GM12875 (cell line): ENCODE data around the gene ANKFN1.

Experiments
- H3K4me3 ChIP-seq: one replicate; pipeline ENCODE4 v1.5.1; 2011; ENCODE audit warnings: low read depth, low read length, control low read depth
- CTCF ChIP-seq: IDR thresholded peaks from 2 replicates; pipeline ENCODE4 v1.5.1; 2011; ENCODE audit warnings: low read depth, mild to moderate bottlenecking, control low read depth, inconsistent platforms, low read length, moderate library complexity, borderline replicate concordance; ENCODE audit not compliant: insufficient read depth

ANKFN1 gene

GRCh38 chr17:56244268-56244890 is 91.1 kb downstream of the ANKFN1 start:
- H3K4me3 ChIP-seq = no peak overlapping the region
- no peak for TF ChIP-seq CTCF

DNA sequence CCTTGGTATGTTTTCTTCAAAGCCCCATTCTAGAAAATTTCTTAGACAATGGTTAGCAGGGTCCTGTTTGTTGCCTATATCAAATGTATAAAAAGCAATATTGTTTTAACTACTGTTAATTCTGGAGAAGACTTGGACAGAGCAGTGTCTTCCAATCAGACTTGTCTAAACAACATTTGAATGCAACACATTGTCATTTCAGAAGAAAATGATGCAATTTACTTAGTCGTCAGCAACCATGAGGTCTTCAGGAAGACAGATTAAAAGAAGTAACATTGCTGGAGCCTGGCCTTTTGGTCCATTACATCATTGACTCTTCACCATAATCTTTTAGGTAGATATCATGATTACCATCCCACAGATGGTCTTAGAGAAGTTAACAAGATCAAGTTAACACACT is 94.5 kb downstream of the ANKFN1 start:
- TF ChIP-seq CTCF = no peak
- no peak overlapping the region for H3K4me3 ChIP-seq

DNA sequence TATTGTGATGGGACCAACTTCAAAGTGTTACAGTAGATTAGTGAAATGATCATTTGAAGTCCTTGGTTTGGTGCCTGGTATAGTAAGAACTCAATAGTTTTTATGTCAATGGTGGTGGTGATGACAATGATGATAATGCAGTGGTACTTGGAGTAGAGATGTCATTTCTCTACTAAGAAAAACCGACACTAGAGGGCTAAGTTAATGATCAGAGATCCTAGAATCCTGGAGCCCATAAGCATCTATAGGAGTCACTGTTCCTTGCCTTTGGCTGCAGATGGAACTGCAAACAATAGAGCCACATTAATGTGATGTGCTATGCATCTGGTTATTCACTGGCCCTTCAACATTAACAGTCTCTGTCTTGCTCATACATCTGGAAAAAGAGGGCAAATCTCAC is 103.8 kb downstream of the ANKFN1 start:
- TF ChIP-seq CTCF = no peak
- no peak overlapping the region for H3K4me3 ChIP-seq

DNA sequence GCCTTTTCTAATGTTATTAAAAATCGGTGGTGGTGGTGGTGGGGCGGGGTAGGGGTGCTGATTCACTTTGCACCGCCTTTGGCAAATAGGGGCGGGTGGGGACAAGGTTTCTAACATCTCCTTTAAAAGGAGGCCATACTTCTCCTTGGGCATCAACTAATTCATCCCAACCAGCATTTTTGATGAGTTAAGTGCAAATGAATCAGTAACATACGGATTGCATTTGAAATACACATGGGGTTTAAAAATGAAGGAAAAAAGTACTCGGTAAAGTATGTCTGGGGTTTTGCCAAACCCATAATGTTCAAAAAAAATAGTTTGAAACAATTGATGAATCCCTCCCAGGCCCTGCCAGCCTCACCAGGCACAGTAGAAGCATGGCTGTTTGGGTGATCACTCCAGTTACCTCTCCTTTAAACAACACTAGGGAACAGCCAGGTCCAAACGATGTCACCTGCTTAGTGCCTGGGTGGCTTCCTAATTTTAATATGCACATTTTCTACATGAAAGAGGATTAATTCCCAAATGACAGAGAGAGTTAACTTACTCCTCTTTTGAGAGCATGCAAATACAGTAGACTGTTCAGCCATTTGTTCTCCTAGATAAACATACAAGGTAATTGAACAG is 107.2 kb downstream of the ANKFN1 start:
- H3K4me3 ChIP-seq = no peak overlapping the region
- TF ChIP-seq CTCF = no peak

DNA sequence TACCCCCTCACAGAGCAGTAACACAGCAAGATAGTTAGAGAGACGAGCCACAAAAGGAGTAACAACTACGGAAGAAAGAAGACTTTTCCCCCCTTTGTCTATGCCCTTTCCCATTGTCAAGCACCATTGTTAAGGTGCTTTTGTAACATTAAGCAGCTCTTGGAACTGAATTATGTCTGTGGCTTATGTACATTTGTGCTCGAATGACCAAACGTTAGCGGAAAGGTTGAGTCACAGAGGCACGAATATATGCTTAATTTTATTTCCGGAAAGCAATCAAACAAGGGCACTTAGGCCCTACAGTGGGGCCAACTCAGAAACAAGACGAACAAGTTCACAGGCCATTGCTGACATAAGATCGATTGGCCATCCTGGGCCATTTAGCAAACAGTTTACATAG is 109.5 kb downstream of the ANKFN1 start:
- no peak for TF ChIP-seq CTCF

GRCh38 chr17:56269556-56270389 is 116.5 kb downstream of the ANKFN1 start:
- TF ChIP-seq CTCF = no peak
- H3K4me3 ChIP-seq = no peak overlapping the region

More for the DNA sequence above, 109.5 kb downstream of the ANKFN1 start:
- no peak overlapping the region for H3K4me3 ChIP-seq
